HepG2 (cell line): Measurements from ENCODE around the gene SLC11A1. TPM values are rescaled to one million over a fixed set of nuclear protein-coding genes. Genes with fewer than 3 reads are reported as not detected.

Experiments used
- AGO1 ChIP-seq: fragments of 200-400 bp; formaldehyde crosslinking; IDR thresholded peaks from 2 replicates; pipeline ENCODE4 v1.6.1; 2017; ENCODE audit warnings: mild to moderate bottlenecking, low read depth, low read length, moderate library complexity; ENCODE audit not compliant: poor library complexity, severe bottlenecking
- ARNT ChIP-seq: fragments of 450-650 bp; IDR thresholded peaks from 2 replicates; pipeline ENCODE4 v1.6.1; 2017
- DMAP1 ChIP-seq: IDR thresholded peaks from 2 replicates; pipeline ENCODE4 v1.6.1; 2016
- ELF3 ChIP-seq: IDR thresholded peaks from 2 replicates; pipeline ENCODE4 v1.6.1; 2016; ENCODE audit warnings: missing genetic modification reagents, missing compliant biosample characterization
- HHEX ChIP-seq: IDR thresholded peaks from 2 replicates; pipeline ENCODE4 v1.6.1; 2016; ENCODE audit warnings: control low read depth
- HMG20B ChIP-seq: conservative IDR thresholded peaks from 2 replicates; pipeline ENCODE4 v1.6.1; 2016; ENCODE audit warnings: missing genetic modification reagents, missing compliant biosample characterization
- MAFG ChIP-seq: sonication (generic); formaldehyde crosslinking; IDR thresholded peaks from 2 replicates; pipeline ENCODE4 v1.5.1; 2020; ENCODE audit warnings: mild to moderate bottlenecking, missing genetic modification reagents
- MEIS2 ChIP-seq: sonication (generic); formaldehyde crosslinking; IDR thresholded peaks from 2 replicates; pipeline ENCODE4 v1.9.0; 2021; ENCODE audit warnings: mild to moderate bottlenecking, missing genetic modification reagents
- NCOR1 ChIP-seq: fragments of 200-600 bp; sonication (generic); IDR thresholded peaks from 2 replicates; pipeline ENCODE4 v1.7.0; 2017; ENCODE audit warnings: antibody characterized with exemption, low read length, borderline replicate concordance
- NFE2 ChIP-seq: sonication (generic); formaldehyde crosslinking; IDR thresholded peaks from 2 replicates; pipeline ENCODE4 v1.4.0; 2020; ENCODE audit warnings: missing genetic modification reagents
- NPAS2 ChIP-seq: sonication (generic); formaldehyde crosslinking; IDR thresholded peaks from 2 replicates; pipeline ENCODE4 v1.8.0; 2022; ENCODE audit warnings: mild to moderate bottlenecking, missing genetic modification reagents, borderline replicate concordance
- PITX1 ChIP-seq: sonication (generic); formaldehyde crosslinking; IDR thresholded peaks from 2 replicates; pipeline ENCODE4 v1.5.1; 2020; ENCODE audit warnings: mild to moderate bottlenecking, missing genetic modification reagents
- SNAPC2 ChIP-seq: sonication (generic); formaldehyde crosslinking; IDR thresholded peaks from 2 replicates; pipeline ENCODE4 v1.8.1; 2022; ENCODE audit warnings: mild to moderate bottlenecking, missing genetic modification reagents
- ZNF20 ChIP-seq: sonication (generic); formaldehyde crosslinking; IDR thresholded peaks from 2 replicates; pipeline ENCODE4 v1.4.0; 2020; ENCODE audit warnings: mild to moderate bottlenecking, moderate library complexity, missing genetic modification reagents
- ZNF234 ChIP-seq: sonication (generic); formaldehyde crosslinking; conservative IDR thresholded peaks from 2 replicates; pipeline ENCODE4 v1.5.1; 2020; ENCODE audit warnings: mild to moderate bottlenecking, missing genetic modification reagents
- ZNF263 ChIP-seq: sonication (generic); formaldehyde crosslinking; IDR thresholded peaks from 2 replicates; pipeline ENCODE4 v1.4.0; 2020; ENCODE audit warnings: missing genetic modification reagents
- ZNF33B ChIP-seq: sonication (generic); formaldehyde crosslinking; IDR thresholded peaks from 2 replicates; pipeline ENCODE4 v1.5.1; 2020; ENCODE audit warnings: mild to moderate bottlenecking, missing genetic modification reagents
- ZNF629 ChIP-seq: sonication (generic); formaldehyde crosslinking; conservative IDR thresholded peaks from 2 replicates; pipeline ENCODE4 v1.5.0; 2020; ENCODE audit warnings: missing genetic modification reagents
- ZNF737 ChIP-seq: sonication (generic); formaldehyde crosslinking; IDR thresholded peaks from 2 replicates; pipeline ENCODE4 v1.5.0; 2020; ENCODE audit warnings: missing genetic modification reagents, mild to moderate bottlenecking, borderline replicate concordance
- ZNF878 ChIP-seq: sonication (generic); formaldehyde crosslinking; IDR thresholded peaks from 2 replicates; pipeline ENCODE4 v1.8.1; 2023; ENCODE audit warnings: mild to moderate bottlenecking, missing genetic modification reagents, moderate library complexity
- polyA plus RNA-seq, 8 experiments: library from polyadenylated mRNA; depleted of rRNA in 3 of 8; stranded (reverse) in 7 of 8; unstranded in 1 of 8; fragments of >200 nt; fragmentation: Illumina TruSeq in 4 of 8; extraction: Trizol in 4 of 8; gene quantifications; 2 replicates each; pipeline versions ENCODE4 v1.2.1 to v1.2.3, GENCODE V29; 2011 to 2016; ENCODE audit warnings: low read depth in 4 of 8, missing spikeins in 1 of 8, mixed read lengths in 1 of 8; ENCODE audit not compliant: insufficient read depth in 1 of 8
- total RNA-seq, 5 experiments: library from RNA; depleted of rRNA; stranded (reverse); fragments of >200 nt; fragmentation: Illumina TruSeq; extraction: Trizol; gene quantifications; 2 replicates each; pipeline ENCODE4 v1.2.3, GENCODE V29; 2016; ENCODE audit warnings: low read depth in 1 of 5
- TF ChIP-seq, protein P1 (sequence below): sonication (generic); formaldehyde crosslinking; IDR thresholded peaks from 2 replicates; pipeline ENCODE4 v1.4.0; 2020; ENCODE audit warnings: missing genetic modification reagents, borderline replicate concordance
- TF ChIP-seq, protein P2 (sequence below): sonication (generic); formaldehyde crosslinking; IDR thresholded peaks from 2 replicates; pipeline ENCODE4 v1.4.0; 2020; ENCODE audit warnings: mild to moderate bottlenecking, missing genetic modification reagents
- TF ChIP-seq, protein P3 (sequence below): sonication (generic); formaldehyde crosslinking; IDR thresholded peaks from 2 replicates; pipeline ENCODE4 v1.5.0; 2020; ENCODE audit warnings: missing genetic modification reagents, mild to moderate bottlenecking, borderline replicate concordance
- TF ChIP-seq, protein P4 (sequence below): sonication (generic); formaldehyde crosslinking; IDR thresholded peaks from 2 replicates; pipeline ENCODE4 v1.5.0; 2020; ENCODE audit warnings: missing genetic modification reagents
- TF ChIP-seq, protein P5 (sequence below): sonication (generic); formaldehyde crosslinking; IDR thresholded peaks from 2 replicates; pipeline ENCODE4 v1.5.0; 2020; ENCODE audit warnings: missing genetic modification reagents

The SLC11A1 gene
- total and polyA plus RNA-seq, 2 of the 13 experiments (the other 11 are each of a cell fraction or from before 2014, with no cell fraction given) = 0.33 to 2.3 TPM

DNA sequence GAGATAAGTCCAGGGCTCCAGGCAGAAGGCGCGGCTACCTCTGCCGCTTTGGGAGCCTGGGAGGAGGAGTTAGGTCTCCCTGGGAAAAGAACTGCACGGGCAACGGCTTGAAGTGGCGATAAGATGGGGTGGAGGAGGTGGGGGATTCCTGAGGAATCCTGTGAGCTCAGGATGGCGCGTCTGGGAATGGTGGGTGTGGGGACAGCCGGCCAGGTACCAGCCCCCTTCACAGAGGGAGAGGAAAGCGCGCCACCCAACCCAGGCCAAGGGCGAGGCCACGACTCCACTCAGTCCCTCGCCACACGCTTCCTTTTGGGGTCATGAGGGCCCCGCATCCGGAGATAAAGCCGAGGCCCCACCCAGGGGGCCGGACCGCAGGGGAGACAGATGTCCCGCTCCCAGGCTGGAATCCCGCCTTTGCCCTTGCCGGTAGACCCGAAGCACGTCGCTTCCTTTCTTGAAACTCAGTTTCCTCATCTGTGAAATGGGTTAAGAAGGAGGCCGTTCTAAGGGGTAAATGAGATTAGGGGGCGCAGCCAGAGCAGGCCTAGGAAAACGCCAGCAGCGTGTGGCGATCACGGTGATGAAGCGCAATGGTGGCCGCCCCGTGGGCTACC is 15.9 kb downstream of the SLC11A1 start (continued):
- no peak for TF ChIP-seq ZNF20 (CRISPR knock-in tag)
- TF ChIP-seq DMAP1 (CRISPR knock-in tag) = peak; percentile 86
- TF ChIP-seq AGO1 = peak; percentile 94
- peak; percentile 71 for TF ChIP-seq ELF3 (CRISPR knock-in tag)
- TF ChIP-seq, protein P1, sequence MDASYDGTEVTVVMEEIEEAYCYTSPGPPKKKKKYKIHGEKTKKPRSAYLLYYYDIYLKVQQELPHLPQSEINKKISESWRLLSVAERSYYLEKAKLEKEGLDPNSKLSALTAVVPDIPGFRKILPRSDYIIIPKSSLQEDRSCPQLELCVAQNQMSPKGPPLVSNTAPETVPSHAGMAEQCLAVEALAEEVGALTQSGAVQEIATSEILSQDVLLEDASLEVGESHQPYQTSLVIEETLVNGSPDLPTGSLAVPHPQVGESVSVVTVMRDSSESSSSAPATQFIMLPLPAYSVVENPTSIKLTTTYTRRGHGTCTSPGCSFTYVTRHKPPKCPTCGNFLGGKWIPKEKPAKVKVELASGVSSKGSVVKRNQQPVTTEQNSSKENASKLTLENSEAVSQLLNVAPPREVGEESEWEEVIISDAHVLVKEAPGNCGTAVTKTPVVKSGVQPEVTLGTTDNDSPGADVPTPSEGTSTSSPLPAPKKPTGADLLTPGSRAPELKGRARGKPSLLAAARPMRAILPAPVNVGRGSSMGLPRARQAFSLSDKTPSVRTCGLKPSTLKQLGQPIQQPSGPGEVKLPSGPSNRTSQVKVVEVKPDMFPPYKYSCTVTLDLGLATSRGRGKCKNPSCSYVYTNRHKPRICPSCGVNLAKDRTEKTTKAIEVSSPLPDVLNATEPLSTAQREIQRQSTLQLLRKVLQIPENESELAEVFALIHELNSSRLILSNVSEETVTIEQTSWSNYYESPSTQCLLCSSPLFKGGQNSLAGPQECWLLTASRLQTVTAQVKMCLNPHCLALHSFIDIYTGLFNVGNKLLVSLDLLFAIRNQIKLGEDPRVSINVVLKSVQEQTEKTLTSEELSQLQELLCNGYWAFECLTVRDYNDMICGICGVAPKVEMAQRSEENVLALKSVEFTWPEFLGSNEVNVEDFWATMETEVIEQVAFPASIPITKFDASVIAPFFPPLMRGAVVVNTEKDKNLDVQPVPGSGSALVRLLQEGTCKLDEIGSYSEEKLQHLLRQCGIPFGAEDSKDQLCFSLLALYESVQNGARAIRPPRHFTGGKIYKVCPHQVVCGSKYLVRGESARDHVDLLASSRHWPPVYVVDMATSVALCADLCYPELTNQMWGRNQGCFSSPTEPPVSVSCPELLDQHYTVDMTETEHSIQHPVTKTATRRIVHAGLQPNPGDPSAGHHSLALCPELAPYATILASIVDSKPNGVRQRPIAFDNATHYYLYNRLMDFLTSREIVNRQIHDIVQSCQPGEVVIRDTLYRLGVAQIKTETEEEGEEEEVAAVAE (CRISPR knock-in tag) = peak; percentile 60; the same call in 1 of the 2 replicates
- TF ChIP-seq HHEX (CRISPR knock-in tag) = no peak
- no peak for TF ChIP-seq ZNF737 (CRISPR knock-in tag)
- TF ChIP-seq MEIS2 = peak; percentile 86
- TF ChIP-seq, protein P2, sequence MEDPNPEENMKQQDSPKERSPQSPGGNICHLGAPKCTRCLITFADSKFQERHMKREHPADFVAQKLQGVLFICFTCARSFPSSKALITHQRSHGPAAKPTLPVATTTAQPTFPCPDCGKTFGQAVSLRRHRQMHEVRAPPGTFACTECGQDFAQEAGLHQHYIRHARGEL (CRISPR knock-in tag) = no peak
- TF ChIP-seq NPAS2 (CRISPR knock-in tag) = no peak
- peak; percentile 89 for TF ChIP-seq ZNF878 (CRISPR knock-in tag)
- no peak for TF ChIP-seq NFE2 (CRISPR knock-in tag)
- peak; percentile 96; the same call in 1 of the 2 replicates for TF ChIP-seq SNAPC2 (CRISPR knock-in tag)
- TF ChIP-seq NCOR1 = peak; percentile 35; the same call in 1 of the 2 replicates
- TF ChIP-seq, protein P3, sequence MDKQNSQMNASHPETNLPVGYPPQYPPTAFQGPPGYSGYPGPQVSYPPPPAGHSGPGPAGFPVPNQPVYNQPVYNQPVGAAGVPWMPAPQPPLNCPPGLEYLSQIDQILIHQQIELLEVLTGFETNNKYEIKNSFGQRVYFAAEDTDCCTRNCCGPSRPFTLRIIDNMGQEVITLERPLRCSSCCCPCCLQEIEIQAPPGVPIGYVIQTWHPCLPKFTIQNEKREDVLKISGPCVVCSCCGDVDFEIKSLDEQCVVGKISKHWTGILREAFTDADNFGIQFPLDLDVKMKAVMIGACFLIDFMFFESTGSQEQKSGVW (CRISPR knock-in tag) = no peak
- TF ChIP-seq, protein P4, sequence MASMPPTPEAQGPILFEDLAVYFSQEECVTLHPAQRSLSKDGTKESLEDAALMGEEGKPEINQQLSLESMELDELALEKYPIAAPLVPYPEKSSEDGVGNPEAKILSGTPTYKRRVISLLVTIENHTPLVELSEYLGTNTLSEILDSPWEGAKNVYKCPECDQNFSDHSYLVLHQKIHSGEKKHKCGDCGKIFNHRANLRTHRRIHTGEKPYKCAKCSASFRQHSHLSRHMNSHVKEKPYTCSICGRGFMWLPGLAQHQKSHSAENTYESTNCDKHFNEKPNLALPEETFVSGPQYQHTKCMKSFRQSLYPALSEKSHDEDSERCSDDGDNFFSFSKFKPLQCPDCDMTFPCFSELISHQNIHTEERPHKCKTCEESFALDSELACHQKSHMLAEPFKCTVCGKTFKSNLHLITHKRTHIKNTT (CRISPR knock-in tag) = no peak
- peak; percentile 81; the same call in 1 of the 2 replicates for TF ChIP-seq HMG20B (CRISPR knock-in tag)
- peak; percentile 68 for TF ChIP-seq PITX1 (CRISPR knock-in tag)
- TF ChIP-seq ZNF629 = peak; percentile 100
- TF ChIP-seq, protein P5, sequence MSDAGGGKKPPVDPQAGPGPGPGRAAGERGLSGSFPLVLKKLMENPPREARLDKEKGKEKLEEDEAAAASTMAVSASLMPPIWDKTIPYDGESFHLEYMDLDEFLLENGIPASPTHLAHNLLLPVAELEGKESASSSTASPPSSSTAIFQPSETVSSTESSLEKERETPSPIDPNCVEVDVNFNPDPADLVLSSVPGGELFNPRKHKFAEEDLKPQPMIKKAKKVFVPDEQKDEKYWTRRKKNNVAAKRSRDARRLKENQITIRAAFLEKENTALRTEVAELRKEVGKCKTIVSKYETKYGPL (CRISPR knock-in tag) = no peak
- TF ChIP-seq ZNF263 = peak; percentile 59; the same call in 1 of the 2 replicates
- TF ChIP-seq ARNT = no peak
- TF ChIP-seq MAFG = no peak
- TF ChIP-seq ZNF33B = no peak; the same call in 1 of the 2 replicates
- peak; percentile 96; the same call in 1 of the 2 replicates for TF ChIP-seq ZNF234
